Astrocyte (in vitro differentiated cells and primary cell): Measurements from ENCODE around the gene ZCWPW1.

ENCODE experiments used
- CTCF ChIP-seq: IDR thresholded peaks from 2 replicates; pipeline ENCODE4 v1.5.1; 2011; ENCODE audit warnings: low read depth, mild to moderate bottlenecking, inconsistent platforms, low read length, moderate library complexity; ENCODE audit not compliant: insufficient read depth
- EZH2 ChIP-seq: IDR thresholded peaks from 2 replicates; pipeline ENCODE4 v1.6.1; 2012; ENCODE audit warnings: mild to moderate bottlenecking, low read length, inconsistent platforms; ENCODE audit not compliant: insufficient read depth

GRCh38 chr7:100425347-100425746, 3.2 kb downstream of the ZCWPW1 start:
- TF ChIP-seq EZH2 (no peak), CTCF (no peak)
